Tibial nerve (tissue), 4 donors: Measurements from ENCODE around the gene IQSEC3.
"Not testable (repeated sequence)": the region's sequence is repeated elsewhere in the genome, so short reads cannot be mapped to it uniquely, and the experiment has no call there.

Source experiments
- EP300 ChIP-seq, 2 donors: sonication (generic); formaldehyde crosslinking; IDR thresholded peaks; one replicate each; pipeline ENCODE4 v1.6.1; 2017; ENCODE audit warnings: antibody characterized with exemption in 2 of 2, mild to moderate bottlenecking in 1 of 2
- POLR2A ChIP-seq, 2 donors: fragments of 450-650 bp; IDR thresholded peaks; one replicate each; pipeline ENCODE4 v1.6.1; 2017; ENCODE audit warnings: antibody characterized with exemption in 2 of 2, mild to moderate bottlenecking in 2 of 2, moderate library complexity in 2 of 2
- TF ChIP-seq, protein P1 (sequence below), 5 experiments: fragments of 200-600 bp in 3 of 5; fragments of 450-650 bp in 2 of 5; sonication (generic) in 3 of 5; IDR thresholded peaks; one replicate each; pipeline ENCODE4 v1.5.1; 2016 to 2019; ENCODE audit warnings: antibody characterized with exemption in 5 of 5, mild to moderate bottlenecking in 3 of 5, moderate library complexity in 2 of 5

DNA sequence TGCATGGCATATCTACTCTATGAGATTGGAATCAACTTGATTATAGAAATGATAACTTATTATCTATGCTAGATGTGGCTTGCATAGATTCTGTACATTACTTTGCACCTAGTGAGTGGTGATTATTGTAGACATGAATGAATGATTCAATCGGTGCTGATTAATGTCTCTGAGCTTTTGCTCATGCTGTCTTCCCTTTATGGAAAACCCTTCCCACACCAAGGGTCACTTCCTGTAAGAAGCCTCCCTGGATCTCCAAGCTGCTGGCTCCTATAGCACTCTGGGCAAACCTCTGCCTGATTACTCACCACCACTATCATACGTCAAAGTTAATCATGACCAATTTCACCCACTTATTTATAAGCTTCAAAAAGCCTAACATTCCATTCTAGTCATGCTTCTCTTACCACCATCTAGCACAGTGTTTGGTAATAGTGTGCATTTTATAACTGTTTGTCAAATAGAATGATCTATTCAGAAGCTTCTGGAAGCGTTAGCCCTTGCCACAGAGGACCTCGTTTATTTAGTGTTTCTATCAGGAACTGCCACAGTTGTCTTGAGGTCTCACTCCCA, 990 bp upstream of the IQSEC3 start:
- TF ChIP-seq, protein P1, sequence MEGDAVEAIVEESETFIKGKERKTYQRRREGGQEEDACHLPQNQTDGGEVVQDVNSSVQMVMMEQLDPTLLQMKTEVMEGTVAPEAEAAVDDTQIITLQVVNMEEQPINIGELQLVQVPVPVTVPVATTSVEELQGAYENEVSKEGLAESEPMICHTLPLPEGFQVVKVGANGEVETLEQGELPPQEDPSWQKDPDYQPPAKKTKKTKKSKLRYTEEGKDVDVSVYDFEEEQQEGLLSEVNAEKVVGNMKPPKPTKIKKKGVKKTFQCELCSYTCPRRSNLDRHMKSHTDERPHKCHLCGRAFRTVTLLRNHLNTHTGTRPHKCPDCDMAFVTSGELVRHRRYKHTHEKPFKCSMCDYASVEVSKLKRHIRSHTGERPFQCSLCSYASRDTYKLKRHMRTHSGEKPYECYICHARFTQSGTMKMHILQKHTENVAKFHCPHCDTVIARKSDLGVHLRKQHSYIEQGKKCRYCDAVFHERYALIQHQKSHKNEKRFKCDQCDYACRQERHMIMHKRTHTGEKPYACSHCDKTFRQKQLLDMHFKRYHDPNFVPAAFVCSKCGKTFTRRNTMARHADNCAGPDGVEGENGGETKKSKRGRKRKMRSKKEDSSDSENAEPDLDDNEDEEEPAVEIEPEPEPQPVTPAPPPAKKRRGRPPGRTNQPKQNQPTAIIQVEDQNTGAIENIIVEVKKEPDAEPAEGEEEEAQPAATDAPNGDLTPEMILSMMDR (IDR thresholded peaks at IDR 0.05), result not testable (repeated sequence)
- not testable (repeated sequence) for TF ChIP-seq POLR2A, EP300 (IDR thresholded peaks at IDR 0.05)
